Vagina (tissue), 2 donors: Measurements from ENCODE around the gene UCN.

Source experiments
- CTCF ChIP-seq, 3 experiments: fragments of 450-650 bp in 2 of 3; fragments of 200-600 bp in 1 of 3; sonication (generic) in 1 of 3; IDR thresholded peaks; one replicate each; pipeline ENCODE4 v1.5.1; 2017 to 2019; ENCODE audit warnings: antibody characterized with exemption in 3 of 3, mild to moderate bottlenecking in 2 of 3, moderate library complexity in 2 of 3
- POLR2A ChIP-seq, 2 donors: fragments of 450-650 bp; IDR thresholded peaks; one replicate each; pipeline ENCODE4 v1.6.1; 2017; ENCODE audit warnings: antibody characterized with exemption in 2 of 2, mild to moderate bottlenecking in 2 of 2, moderate library complexity in 2 of 2
- POLR2AphosphoS5 ChIP-seq, 2 donors: sonication (generic); formaldehyde crosslinking; IDR thresholded peaks; one replicate each; pipeline ENCODE4 v1.9.0; 2017; ENCODE audit warnings: antibody characterized with exemption in 2 of 2, mild to moderate bottlenecking in 2 of 2, low read depth in 1 of 2; ENCODE audit not compliant: insufficient read depth in 1 of 2

DNA sequence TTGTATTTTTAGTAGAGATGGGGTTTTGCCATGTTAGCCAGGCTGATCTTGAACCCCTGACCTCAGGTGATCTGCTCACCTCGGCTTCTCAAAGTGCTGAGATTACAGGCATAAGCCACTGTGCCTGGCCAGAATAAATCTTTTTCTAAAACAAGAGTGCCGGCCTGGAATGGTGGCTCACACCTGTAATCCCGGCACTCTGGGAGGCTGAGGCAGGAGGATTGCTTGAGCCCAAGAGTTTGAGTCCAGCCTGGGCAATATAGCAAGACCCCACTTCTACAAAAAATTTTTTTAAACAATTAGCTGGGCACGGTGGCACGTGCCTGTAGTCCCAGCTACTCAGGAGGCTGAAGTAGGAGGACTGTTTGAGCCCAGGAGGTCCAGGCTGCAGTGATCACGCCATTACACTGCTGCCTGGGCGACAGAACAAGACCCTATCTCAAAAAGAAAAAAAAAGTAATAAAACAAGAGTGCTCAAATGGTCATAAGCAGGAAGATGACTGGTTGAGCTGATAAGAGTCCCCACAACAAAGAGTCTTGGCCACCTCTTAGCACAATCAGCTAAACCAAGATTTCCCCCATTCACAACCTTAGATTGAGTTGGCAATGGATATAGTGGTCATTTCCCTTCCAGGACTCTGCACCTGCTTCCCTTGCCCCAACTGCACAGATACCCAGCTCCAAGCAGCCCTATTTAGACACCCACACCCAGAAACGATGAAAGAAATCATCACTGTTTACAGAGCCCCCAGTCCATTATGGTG lies 5.8 kb upstream of the UCN start:
- TF ChIP-seq CTCF (IDR thresholded peaks at IDR 0.05) (no peak), POLR2AphosphoS5 (IDR thresholded peaks at IDR 0.05; ENCODE audit: insufficient read depth in 1 of 2, low read depth in 1 of 2) (no peak), POLR2A (IDR thresholded peaks at IDR 0.05) (no peak)
